Left renal cortex interstitium (tissue), 4 donors: ENCODE measurements around the gene SNRNP40. TPM values are rescaled to one million over a fixed set of nuclear protein-coding genes. Genes with fewer than 3 reads are reported as not detected.

Experiments
- DNase-seq, 4 donors: peaks; one replicate each; pipeline ENCODE4 v3.0.0-alpha.2; 2013; ENCODE audit warnings: low read depth in 4 of 4, low spot score in 2 of 4, missing footprints in 1 of 4
- polyA plus RNA-seq, 4 donors: library from polyadenylated mRNA; unstranded; fragments of 120-200 nt; gene quantifications; one replicate each; pipeline ENCODE4 v1.2.1, GENCODE V29; 2013; ENCODE audit not compliant: insufficient read length in 4 of 4

The SNRNP40 gene
- polyA plus RNA-seq, 4 donors = 70.8 to 77.5 (median 72.9) TPM

DNA sequence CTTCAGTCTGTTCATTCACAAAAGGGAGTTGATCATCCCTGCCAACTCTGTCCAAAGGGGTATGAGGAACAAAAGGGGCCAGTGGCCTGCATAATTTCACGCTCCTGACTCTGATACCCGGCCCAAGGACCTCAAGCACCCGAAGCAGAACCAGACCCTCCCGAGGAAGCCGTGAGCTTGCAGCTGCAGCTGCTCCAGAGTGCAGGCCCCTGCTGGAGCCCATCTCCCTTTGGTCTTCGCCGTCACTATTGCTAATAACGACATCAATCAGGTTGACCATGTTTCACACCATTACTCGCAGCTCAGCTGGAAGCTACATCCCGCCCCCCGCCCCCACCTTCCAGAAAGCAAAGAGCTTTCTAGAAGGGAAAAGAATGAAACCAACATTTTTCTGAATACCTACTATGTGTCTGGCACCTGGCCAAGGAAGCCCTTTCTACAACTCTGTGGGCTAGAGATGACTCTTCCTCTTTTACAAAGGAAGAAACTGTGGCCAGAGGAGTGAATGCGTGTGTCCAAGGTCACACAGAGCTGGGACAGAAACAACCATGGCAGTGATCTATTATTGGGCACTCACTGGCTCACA is 62.4 kb downstream of the SNRNP40 start:
- DNase-seq = no peak

- no peak for DNase-seq
Measured at GRCh38 chr1:31232689-31233088, 63.9 kb downstream of the SNRNP40 start.

DNA sequence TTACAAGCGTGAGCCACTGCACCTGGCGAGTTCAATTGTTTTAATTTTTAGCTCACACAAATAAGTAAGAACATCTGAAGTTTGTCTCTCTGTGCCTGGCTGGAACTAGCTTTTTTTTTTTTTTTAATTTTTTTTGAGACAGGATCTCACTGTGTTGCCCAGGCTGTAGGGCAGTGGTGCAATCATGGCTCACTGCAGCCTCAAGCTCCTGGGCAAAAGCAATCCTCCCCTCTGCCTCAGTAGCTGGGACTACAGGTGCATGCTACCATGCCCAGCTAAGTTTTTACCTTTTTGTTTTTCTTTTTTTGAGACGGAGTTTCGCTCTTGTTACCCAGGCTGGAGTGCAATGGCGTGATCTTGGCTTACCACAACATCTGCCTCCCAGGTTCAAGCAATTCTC is 64.8 kb downstream of the SNRNP40 start:
- no peak for DNase-seq

GRCh38 chr1:31230378-31230777 is 66.2 kb downstream of the SNRNP40 start:
- no peak for DNase-seq

- no peak for DNase-seq
Measured at GRCh38 chr1:31228986-31229385, 67.6 kb downstream of the SNRNP40 start.

DNA sequence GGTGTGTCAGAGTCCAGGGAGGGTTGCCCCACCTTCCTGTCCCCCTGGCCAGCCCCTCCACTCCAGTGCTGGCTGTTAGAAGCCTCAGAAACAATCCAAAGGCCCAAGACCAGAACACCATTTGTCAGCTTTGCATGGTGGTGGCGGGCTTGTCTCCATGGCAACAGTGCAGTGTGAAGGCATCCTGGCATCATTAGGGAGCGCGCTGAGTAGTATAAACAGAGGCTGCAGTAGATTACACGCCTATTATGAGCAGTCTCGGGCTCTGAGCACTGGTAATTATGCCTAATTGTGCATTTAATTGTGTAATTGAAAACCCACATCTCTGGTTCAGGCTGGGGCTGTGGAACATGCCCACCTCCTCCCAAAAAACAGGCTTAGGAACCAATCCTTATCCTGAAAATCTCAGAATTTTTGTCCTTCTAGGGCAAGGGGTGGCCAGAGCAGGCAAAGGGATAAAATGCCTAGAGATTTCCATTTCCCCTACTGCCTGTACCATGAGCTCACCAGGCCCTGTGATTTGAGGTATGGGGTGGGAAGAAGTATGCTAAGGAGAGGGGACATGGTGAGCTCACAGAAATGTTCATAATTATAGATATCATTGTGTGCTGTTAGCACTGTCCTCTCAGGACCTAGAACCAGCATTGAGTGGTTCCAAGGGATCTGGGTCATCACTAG is 68.6 kb downstream of the SNRNP40 start:
- no peak for DNase-seq

- DNase-seq = no peak
Measured at GRCh38 chr1:31224068-31224467, 72.5 kb downstream of the SNRNP40 start.

DNA sequence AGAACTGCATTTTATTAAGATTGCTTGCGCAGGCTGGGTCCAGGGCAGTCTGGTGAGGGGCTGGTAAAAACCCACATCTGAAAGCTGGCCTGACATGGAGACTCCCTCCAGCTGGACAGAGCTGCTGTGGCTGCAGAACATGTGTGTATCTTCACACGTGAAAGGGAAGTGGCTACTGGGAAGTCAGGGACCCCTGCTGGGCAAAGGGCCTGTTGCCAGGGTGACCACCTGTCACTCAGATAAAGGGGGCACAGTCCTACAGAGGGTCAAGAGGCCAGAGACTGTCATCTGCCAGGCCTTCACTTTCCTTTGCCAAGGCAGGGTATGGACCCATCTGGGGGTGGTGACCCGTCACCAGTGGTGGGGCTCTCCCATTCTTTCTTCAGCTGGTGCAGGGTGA is 74.4 kb downstream of the SNRNP40 start:
- DNase-seq = no peak

- DNase-seq = no peak
Measured at GRCh38 chr1:31221072-31221471, 75.5 kb downstream of the SNRNP40 start.

GRCh38 chr1:31219489-31219888 is 77.1 kb downstream of the SNRNP40 start:
- DNase-seq = no peak

DNA sequence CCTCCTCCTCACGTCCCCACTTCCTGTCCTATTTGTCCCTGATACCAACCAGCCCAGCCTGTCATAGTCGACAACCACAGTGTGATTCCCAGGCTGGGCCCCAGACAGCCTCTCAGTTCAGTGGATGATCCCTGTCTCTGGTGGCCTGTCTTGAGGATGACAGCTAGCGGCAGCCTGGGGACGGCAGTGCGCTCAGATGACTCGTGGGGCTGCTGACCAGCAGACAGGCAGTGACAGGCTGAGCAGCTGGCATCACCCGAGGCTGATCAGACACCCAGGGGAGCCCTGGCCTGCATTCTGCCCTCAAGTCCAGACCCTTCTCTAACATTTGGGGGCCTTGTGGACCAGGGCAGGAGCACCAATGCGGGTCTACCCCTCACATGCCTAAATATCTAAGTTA is 77.9 kb downstream of the SNRNP40 start:
- DNase-seq = no peak

GRCh38 chr1:31216016-31216415 is 80.6 kb downstream of the SNRNP40 start:
- DNase-seq = no peak

GRCh38 chr1:31215065-31215570 is 81.5 kb downstream of the SNRNP40 start:
- no peak for DNase-seq

DNA sequence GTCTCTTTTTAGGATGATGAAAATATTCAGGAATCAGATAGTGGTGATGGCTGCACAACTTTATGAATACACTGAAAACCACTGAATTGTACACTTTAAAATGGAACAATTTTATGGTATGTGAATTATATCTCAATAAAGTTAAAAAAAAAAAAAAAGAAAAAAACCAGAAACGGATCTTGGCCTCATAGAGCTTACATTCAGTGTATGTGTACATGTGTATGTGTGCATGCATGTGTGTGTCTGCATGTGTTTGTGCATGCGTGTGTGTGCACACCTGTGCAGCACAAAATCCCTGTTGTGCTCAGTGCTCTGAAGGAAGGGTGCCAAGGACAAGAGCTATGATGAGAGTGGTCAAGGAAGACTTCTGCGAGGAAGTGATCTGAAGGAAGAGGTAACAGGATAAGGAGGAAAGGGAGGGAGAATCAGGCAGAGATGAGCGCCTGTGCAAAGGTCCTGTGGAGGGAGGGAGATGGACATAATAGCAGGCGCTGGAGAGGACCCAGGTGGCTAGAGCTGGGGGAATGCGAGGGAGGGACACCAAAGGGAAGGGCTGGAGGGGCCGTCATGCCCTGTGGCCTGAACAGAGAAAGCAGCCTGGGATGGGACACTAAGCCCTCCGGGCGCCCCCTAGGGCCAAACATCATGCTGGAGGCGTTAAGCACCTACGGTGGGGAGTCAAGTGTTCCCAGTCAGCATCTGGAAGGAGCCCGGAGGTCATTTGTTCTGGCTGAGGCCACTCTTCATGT is 82.1 kb downstream of the SNRNP40 start:
- DNase-seq = no peak

Other genes starting within 250 kb of the SNRNP40 start
- 100 to 1,000 TPM in 3 of 4 donors, 10 to 100 TPM in 1; 92.1 to 126 (median 115) TPM for gene PUM1, start 231.1 kb downstream of the SNRNP40 start, polyA plus RNA-seq
- gene NKAIN1, start 56.9 kb downstream of the SNRNP40 start, polyA plus RNA-seq = 1 to 10 TPM; 3.2 to 4.8 (median 4.1) TPM
- 10 to 100 TPM; 45.7 to 55.7 (median 48.6) TPM for gene ZCCHC17, start 244 bp upstream of the SNRNP40 start, polyA plus RNA-seq
- gene FABP3, start 76.3 kb upstream of the SNRNP40 start, polyA plus RNA-seq = 10 to 100 TPM; 56.7 to 91.7 (median 65.9) TPM
- 10 to 100 TPM; 38.4 to 57.1 (median 47.9) TPM for gene SERINC2, start 116.4 kb upstream of the SNRNP40 start, polyA plus RNA-seq